PC-9 (cell line): ENCODE results near the gene SLC7A10. TPM values are rescaled to one million over a fixed set of nuclear protein-coding genes. Genes with fewer than 3 reads are reported as not detected.

Source experiments
- BruUV-seq: library from RNA; stranded (reverse); fragments of 400-500 nt; replicated peaks from 2 replicates; lab custom pipeline; 2021; lab: Mats Ljungman, UMichigan
- CTCF ChIA-PET: fragments of 300-600 bp; sonication (Branson Sonifier 250); formaldehyde crosslinking; loops from one replicate; lab custom pipeline; 2022; ENCODE audit warnings: antibody characterized with exemption; lab: Charles Lee
- POLR2A ChIA-PET: fragments of 300-600 bp; sonication (Branson Sonifier 250); formaldehyde crosslinking; loops from one replicate; lab custom pipeline; 2022; ENCODE audit warnings: antibody characterized with exemption; ENCODE audit not compliant: unreplicated experiment; lab: Charles Lee
- DNase-seq, 2 experiments: peaks; one replicate each; pipeline versions ENCODE4 v3.0.0 to v3.0.0-alpha.2; 2015 to 2022; ENCODE audit warnings: mixed read lengths in 1 of 2
- H2AFZ ChIP-seq: fragments of 200-600 bp; sonication (generic); 2 replicates; pipeline ENCODE4 v1.8.1; 2017; ENCODE audit warnings: antibody characterized with exemption
- H3F3A ChIP-seq: fragments of 200-600 bp; sonication (generic); 2 replicates; pipeline ENCODE4 v1.8.1; 2017; ENCODE audit warnings: antibody characterized with exemption, mild to moderate bottlenecking, low read depth; ENCODE audit not compliant: insufficient read depth
- H3K27ac ChIP-seq: fragments of 200-600 bp; sonication (generic); 2 replicates; pipeline ENCODE4 v1.6.1; 2016; ENCODE audit warnings: mixed run types
- H3K27me3 ChIP-seq: fragments of 200-600 bp; sonication (generic); 2 replicates; pipeline ENCODE4 v1.6.1; 2016; ENCODE audit warnings: low read depth, mixed run types; ENCODE audit not compliant: insufficient read depth
- H3K36me3 ChIP-seq: fragments of 200-600 bp; sonication (generic); 2 replicates; pipeline ENCODE4 v1.6.1; 2016; ENCODE audit warnings: low read depth, mixed run types
- H3K4me1 ChIP-seq: fragments of 200-600 bp; sonication (generic); replicated peaks from 2 replicates; pipeline ENCODE4 v1.6.1; 2016; ENCODE audit warnings: mixed run types; ENCODE audit not compliant: insufficient read depth
- H3K4me2 ChIP-seq: fragments of 200-600 bp; sonication (generic); 2 replicates; pipeline ENCODE4 v1.6.1; 2017; ENCODE audit warnings: mixed run types
- H3K4me3 ChIP-seq: fragments of 200-600 bp; sonication (generic); 2 replicates; pipeline ENCODE4 v1.6.1; 2016; ENCODE audit warnings: mixed run types
- H3K79me2 ChIP-seq: fragments of 200-600 bp; sonication (generic); 2 replicates; pipeline ENCODE4 v1.6.1; 2017; ENCODE audit warnings: low read depth, mixed run types
- H3K9me2 ChIP-seq: fragments of 200-600 bp; sonication (generic); 2 replicates; pipeline ENCODE4 v1.8.1; 2017; ENCODE audit warnings: mild to moderate bottlenecking; ENCODE audit not compliant: insufficient read depth
- H3K9me3 ChIP-seq: fragments of 200-600 bp; sonication (generic); 2 replicates; pipeline ENCODE4 v1.8.1; 2016; ENCODE audit warnings: low read depth; ENCODE audit not compliant: insufficient read depth
- H4K20me1 ChIP-seq: fragments of 200-600 bp; sonication (generic); 2 replicates; pipeline ENCODE4 v1.8.1; 2017; ENCODE audit not compliant: insufficient read depth
- EZH2 ChIP-seq: fragments of 200-600 bp; sonication (generic); IDR thresholded peaks from 2 replicates; pipeline ENCODE4 v1.8.0; 2017; ENCODE audit warnings: antibody characterized with exemption, low read depth
- intact Hi-C: fragments of 100-400 bp; cut with micrococcal nuclease; formaldehyde crosslinking; loops from one replicate; pipeline ENCODE4 v1.10.0; 2022; ENCODE audit not compliant: unreplicated experiment
- total RNA-seq: library from RNA; stranded (reverse); gene quantifications from 2 replicates; pipeline ENCODE4 v1.2.3, GENCODE V29; 2021
- TF ChIP-seq, protein P1 (sequence below): fragments of 200-600 bp; sonication (generic); conservative IDR thresholded peaks from 2 replicates; pipeline ENCODE4 v1.6.1; 2017; ENCODE audit warnings: mixed run types, antibody characterized with exemption, mild to moderate bottlenecking, moderate library complexity

Gene SLC7A10
- total RNA-seq, 1 experiment from 2014 or later = not detected

DNA sequence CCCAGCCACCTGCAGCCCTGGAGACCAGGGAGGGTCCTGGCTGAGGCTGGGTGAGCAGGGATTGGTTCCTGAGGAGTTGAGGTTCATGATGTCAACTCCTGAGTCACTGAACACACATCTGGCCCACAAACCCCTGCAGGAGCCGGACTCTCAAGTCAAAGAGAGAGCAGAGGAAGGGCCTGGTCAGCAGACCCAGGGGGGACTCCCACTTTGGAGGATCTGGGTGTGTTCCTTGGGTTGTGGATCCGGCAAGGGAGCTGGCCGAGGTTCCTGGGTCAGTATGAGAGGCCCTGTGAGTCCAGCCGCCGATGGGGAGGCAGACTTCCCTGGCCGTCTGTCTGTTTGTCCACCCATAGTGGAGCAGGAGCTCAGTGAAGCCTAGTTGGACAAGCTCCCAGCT is 4.0 kb downstream of the SLC7A10 start:
- intact Hi-C loops = no loop called here
- Histone ChIP-seq H3K27ac (no peak overlapping the region), H3K79me2 (no peaks in the 10 kb centered on the region), H3K4me1 (no peaks in the 10 kb centered on the region), H3K36me3 (no peaks in the 10 kb centered on the region), H4K20me1 (no peaks in the 10 kb centered on the region), H3K9me3 (no peaks in the 10 kb centered on the region), H2AFZ (no peak overlapping the region), H3K9me2 (no peaks in the 10 kb centered on the region), H3K4me2 (no peak overlapping the region), H3K4me3 (no peak overlapping the region), H3K27me3 (peaks cover 65% of the 10 kb centered on the region), H3F3A (no peaks in the 10 kb centered on the region)
- no peak for TF ChIP-seq EZH2
- TF ChIP-seq, protein P1, sequence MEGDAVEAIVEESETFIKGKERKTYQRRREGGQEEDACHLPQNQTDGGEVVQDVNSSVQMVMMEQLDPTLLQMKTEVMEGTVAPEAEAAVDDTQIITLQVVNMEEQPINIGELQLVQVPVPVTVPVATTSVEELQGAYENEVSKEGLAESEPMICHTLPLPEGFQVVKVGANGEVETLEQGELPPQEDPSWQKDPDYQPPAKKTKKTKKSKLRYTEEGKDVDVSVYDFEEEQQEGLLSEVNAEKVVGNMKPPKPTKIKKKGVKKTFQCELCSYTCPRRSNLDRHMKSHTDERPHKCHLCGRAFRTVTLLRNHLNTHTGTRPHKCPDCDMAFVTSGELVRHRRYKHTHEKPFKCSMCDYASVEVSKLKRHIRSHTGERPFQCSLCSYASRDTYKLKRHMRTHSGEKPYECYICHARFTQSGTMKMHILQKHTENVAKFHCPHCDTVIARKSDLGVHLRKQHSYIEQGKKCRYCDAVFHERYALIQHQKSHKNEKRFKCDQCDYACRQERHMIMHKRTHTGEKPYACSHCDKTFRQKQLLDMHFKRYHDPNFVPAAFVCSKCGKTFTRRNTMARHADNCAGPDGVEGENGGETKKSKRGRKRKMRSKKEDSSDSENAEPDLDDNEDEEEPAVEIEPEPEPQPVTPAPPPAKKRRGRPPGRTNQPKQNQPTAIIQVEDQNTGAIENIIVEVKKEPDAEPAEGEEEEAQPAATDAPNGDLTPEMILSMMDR = no peak
- CTCF ChIA-PET = no interaction called here
- no TSS peak for BruUV-seq
- POLR2A ChIA-PET = no interaction called here
- DNase-seq = no peak

- no peaks in the 10 kb centered on the region for H3K4me1 ChIP-seq
- peaks cover 69% of the 10 kb centered on the region for H3K27me3 ChIP-seq
- no peak for DNase-seq
- H3K9me3 ChIP-seq = no peaks in the 10 kb centered on the region
- H3K36me3 ChIP-seq = no peaks in the 10 kb centered on the region
- no peaks in the 10 kb centered on the region for H4K20me1 ChIP-seq
- POLR2A ChIA-PET = no interaction called here
- H3K79me2 ChIP-seq = no peaks in the 10 kb centered on the region
- H3K9me2 ChIP-seq = no peaks in the 10 kb centered on the region
- H2AFZ ChIP-seq = no peak overlapping the region
- intact Hi-C loops = no loop called here
- CTCF ChIA-PET = interaction anchor here (0.6 kb wide), 1 partner anchor 556 kb away, joined by 10 read pairs; no protein-coding TSS in a partner anchor
- no TSS peak for BruUV-seq
- TF ChIP-seq, protein P1 = no peak
- TF ChIP-seq EZH2 = no peak
- no peak overlapping the region for H3K27ac ChIP-seq
- no peaks in the 10 kb centered on the region for H3F3A ChIP-seq
- H3K4me3 ChIP-seq = no peak overlapping the region
- H3K4me2 ChIP-seq = no peak overlapping the region
Observed at GRCh38 chr19:33220735-33221134, 4.9 kb downstream of the SLC7A10 start.

DNA sequence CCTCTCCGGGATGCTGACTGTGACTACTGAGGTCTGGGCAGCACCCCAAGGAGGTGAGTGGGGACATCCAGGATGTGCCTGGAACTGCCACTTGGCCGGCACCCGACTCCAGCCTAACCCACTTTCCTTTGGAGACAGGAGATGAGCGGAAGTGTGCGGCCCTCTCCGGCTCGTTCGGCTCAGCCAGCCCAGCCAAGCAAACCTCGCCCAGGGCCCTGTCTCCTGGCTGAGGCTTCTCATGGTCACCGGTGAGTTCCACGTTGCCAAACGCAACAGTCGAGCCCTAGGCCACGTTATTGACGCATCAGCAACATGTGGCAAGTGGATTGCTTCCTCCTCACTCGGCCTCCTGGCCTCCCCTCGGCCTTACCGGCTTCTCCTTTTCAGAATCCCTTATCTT is 5.5 kb downstream of the SLC7A10 start:
- Histone ChIP-seq H3K4me3 (no peak overlapping the region), H3K79me2 (no peaks in the 10 kb centered on the region), H2AFZ (no peak overlapping the region), H3K27ac (no peak overlapping the region), H3K4me1 (no peaks in the 10 kb centered on the region), H4K20me1 (no peaks in the 10 kb centered on the region), H3K27me3 (peaks cover 69% of the 10 kb centered on the region), H3K36me3 (no peaks in the 10 kb centered on the region), H3F3A (no peaks in the 10 kb centered on the region), H3K9me3 (no peaks in the 10 kb centered on the region), H3K9me2 (no peaks in the 10 kb centered on the region), H3K4me2 (no peak overlapping the region)
- TF ChIP-seq, protein P1 = no peak
- no peak for TF ChIP-seq EZH2
- BruUV-seq = no TSS peak
- ChIA-PET CTCF (no interaction called here), POLR2A (no interaction called here)
- no peak for DNase-seq
- intact Hi-C loops = no loop called here
